Lung (tissue), 12 donors: ENCODE measurements around the gene PPP1CC. TPM values are rescaled to one million over a fixed set of nuclear protein-coding genes. Genes with fewer than 3 reads are reported as not detected.

Experiments used
- ATAC-seq: fragments of 200-7000 bp; cut with Tn5 transposase; one replicate; pipeline ENCODE4 v1.9.1; 2020; ENCODE audit warnings: moderate number of reproducible peaks; ENCODE audit not compliant: insufficient read depth, low FRiP score
- DNase-seq, 3 donors: peaks; one replicate each; pipeline ENCODE4 v3.0.0-alpha.2; 2013 to 2017
- H3K27ac ChIP-seq, 2 donors: one replicate each; pipeline ENCODE4 v1.5.1; 2013; ENCODE audit warnings: mild to moderate bottlenecking in 2 of 2, moderate library complexity in 2 of 2, control low read depth in 1 of 2, inconsistent platforms in 1 of 2, low read depth in 1 of 2, low read length in 1 of 2
- H3K27me3 ChIP-seq, 3 donors: one replicate each; pipeline ENCODE4 v1.5.1; 2013; ENCODE audit warnings: low read length in 2 of 3; ENCODE audit not compliant: control insufficient read depth in 3 of 3, insufficient read depth in 3 of 3
- H3K36me3 ChIP-seq, 4 donors: one replicate each; pipeline ENCODE4 v1.5.1; 2013; ENCODE audit warnings: low read length in 4 of 4, mild to moderate bottlenecking in 1 of 4, moderate library complexity in 1 of 4; ENCODE audit not compliant: control insufficient read depth in 4 of 4, insufficient read depth in 4 of 4
- H3K4me1 ChIP-seq, 5 donors: one replicate each; pipeline ENCODE4 v1.5.1; 2013; ENCODE audit warnings: low read length in 5 of 5, mild to moderate bottlenecking in 2 of 5, moderate library complexity in 1 of 5; ENCODE audit not compliant: control insufficient read depth in 5 of 5, insufficient read depth in 5 of 5
- H3K4me3 ChIP-seq: one replicate; pipeline ENCODE4 v1.5.1; 2013; ENCODE audit warnings: mild to moderate bottlenecking, control low read depth, moderate library complexity
- H3K9ac ChIP-seq, 2 donors: one replicate each; pipeline ENCODE4 v1.5.1; 2013; ENCODE audit warnings: low read length in 2 of 2, control low read depth in 1 of 2; ENCODE audit not compliant: insufficient read depth in 1 of 2
- H3K9me3 ChIP-seq, 4 donors: one replicate each; pipeline ENCODE4 v1.5.1; 2013; ENCODE audit warnings: low read length in 3 of 4, mild to moderate bottlenecking in 1 of 4, moderate library complexity in 1 of 4; ENCODE audit not compliant: control insufficient read depth in 4 of 4, insufficient read depth in 3 of 4
- CTCF ChIP-seq: IDR thresholded peaks from 2 replicates; pipeline ENCODE4 v1.5.1; 2012; ENCODE audit warnings: mild to moderate bottlenecking; ENCODE audit errors: control extremely low read depth, extremely low read depth
- WGBS, 2 donors: extraction: QIAGEN DNeasy Blood & Tissue Kit; methylation state at CpG; one replicate each; pipeline ENCODE4 v1.1.7; 2013; 5-methylcytosine and 5-hydroxymethylcytosine counted together
- polyA plus RNA-seq, 2 donors: library from polyadenylated mRNA; stranded (reverse); fragments of 200-250 nt; gene quantifications; one replicate each; pipeline ENCODE4 v1.2.1, GENCODE V29; 2013
- total RNA-seq, 2 donors: library from RNA; depleted of rRNA in 1 of 2; stranded (reverse); fragments of >200 nt in 1 of 2; gene quantifications; one replicate each; pipeline ENCODE4 v1.2.1, GENCODE V29; 2014 to 2021
- donor health status: control.
- donor health status: control.
- donor health status: Bipolar disorder and iron deficiency.
- donor health status: healthy.
- donor health status: DM: yes; HTN: yes; CAD: no.

Gene PPP1CC
- total and polyA plus RNA-seq, 4 donors = 56.2 to 124 (median 72.3) TPM

GRCh38 chr12:110731479-110731878 is 11.2 kb downstream of the PPP1CC start:
- DNase-seq (no peak), ATAC-seq (no peak)
- TF ChIP-seq CTCF = no peak
- WGBS, 2 donors = 57 to 81% methylated on average over 2 of the region's 2 CpGs
- no peaks in the 10 kb centered on the region for H3K9me3 ChIP-seq
- H3K27me3 ChIP-seq = no peaks in the 10 kb centered on the region
- H3K4me3 ChIP-seq = no peak overlapping the region
- peaks cover 5 to 31% (median 17%) of the 10 kb centered on the region in 5 donors for H3K4me1 ChIP-seq
- no peak overlapping the region for H3K27ac ChIP-seq
- H3K9ac ChIP-seq = peak overlapping the region in 1 of 2 donors; percentile 19
- H3K36me3 ChIP-seq = peaks cover 20 to 41% (median 20%) of the 10 kb centered on the region in 4 donors

GRCh38 chr12:110728628-110729027 is 14.1 kb downstream of the PPP1CC start:
- no peak for TF ChIP-seq CTCF
- ATAC-seq = no peak
- H3K9me3 ChIP-seq = peaks cover 0 to 2% (median 0%) of the 10 kb centered on the region in 4 donors
- H3K27ac ChIP-seq = no peak overlapping the region
- no peak overlapping the region for H3K9ac ChIP-seq
- no peak overlapping the region for H3K4me3 ChIP-seq
- H3K27me3 ChIP-seq = no peaks in the 10 kb centered on the region
- peaks cover 21 to 47% (median 29%) of the 10 kb centered on the region in 4 donors for H3K36me3 ChIP-seq
- 97 to 100% methylated on average over 1 of the region's 1 CpG for WGBS, 2 donors
- peaks cover 3 to 25% (median 9%) of the 10 kb centered on the region in 5 donors for H3K4me1 ChIP-seq
- no peak for DNase-seq

GRCh38 chr12:110726708-110727369 is 15.9 kb downstream of the PPP1CC start:
- no peak for TF ChIP-seq CTCF
- peaks cover 0 to 8% (median 4%) of the 10 kb centered on the region in 5 donors for H3K4me1 ChIP-seq
- no peak overlapping the region for H3K4me3 ChIP-seq
- DNase-seq (no peak), ATAC-seq (no peak)
- WGBS, 2 donors = 93 to 94% methylated on average over 9 of the region's 9 CpGs
- no peak overlapping the region for H3K27ac ChIP-seq
- peaks cover 0 to 2% (median 0%) of the 10 kb centered on the region in 4 donors for H3K9me3 ChIP-seq
- peaks cover 29 to 57% (median 39%) of the 10 kb centered on the region in 4 donors for H3K36me3 ChIP-seq
- no peaks in the 10 kb centered on the region for H3K27me3 ChIP-seq
- H3K9ac ChIP-seq = no peak overlapping the region
